ENCODE measurements around the gene ZNF783.
"Not testable (repeated sequence)": the region's sequence is repeated elsewhere in the genome, so short reads cannot be mapped to it uniquely, and the experiment has no call there.

Gene ZNF783

GRCh38 chr7:149306854-149307253 is 44.9 kb downstream of the ZNF783 start:
- no peak for DNase-seq

GRCh38 chr7:149307775-149308501 is 45.9 kb downstream of the ZNF783 start:
- no peak for DNase-seq

DNA sequence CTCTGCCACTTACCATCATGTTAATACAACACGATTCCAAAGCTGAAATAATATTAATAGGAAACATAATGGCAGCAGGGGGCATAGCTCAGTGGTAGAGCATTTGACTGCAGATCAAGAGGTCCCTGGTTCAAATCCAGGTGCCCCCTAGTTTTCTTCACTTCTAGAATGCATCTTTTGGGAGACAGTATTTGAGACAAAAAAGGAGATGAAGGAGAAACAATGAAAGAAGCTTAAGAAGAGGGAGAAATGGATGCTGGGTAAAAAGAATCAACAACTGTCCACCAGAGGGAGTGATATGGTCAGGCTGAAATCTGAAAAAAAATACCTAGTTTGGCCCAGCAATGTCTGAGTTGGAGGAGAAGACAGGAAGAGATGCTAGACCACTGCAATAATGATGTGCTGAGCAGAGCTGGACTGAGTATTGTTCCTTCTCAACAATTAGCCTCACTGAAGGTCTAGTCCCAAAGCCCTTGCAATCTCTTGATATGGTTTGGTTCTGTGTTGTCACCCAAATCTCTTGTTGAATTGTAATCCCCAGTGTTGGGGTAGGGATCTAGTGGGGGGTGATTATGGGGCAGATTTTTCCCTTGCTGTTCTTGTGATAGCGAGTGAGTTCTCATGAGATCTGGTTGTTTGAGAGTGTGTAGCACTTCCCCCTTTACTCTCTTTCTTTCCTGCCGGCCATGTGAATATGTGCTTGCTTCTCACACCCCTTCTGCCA is 48.3 kb downstream of the ZNF783 start:
- peak in 1 of 2 experiments; percentile 64 for DNase-seq

DNA sequence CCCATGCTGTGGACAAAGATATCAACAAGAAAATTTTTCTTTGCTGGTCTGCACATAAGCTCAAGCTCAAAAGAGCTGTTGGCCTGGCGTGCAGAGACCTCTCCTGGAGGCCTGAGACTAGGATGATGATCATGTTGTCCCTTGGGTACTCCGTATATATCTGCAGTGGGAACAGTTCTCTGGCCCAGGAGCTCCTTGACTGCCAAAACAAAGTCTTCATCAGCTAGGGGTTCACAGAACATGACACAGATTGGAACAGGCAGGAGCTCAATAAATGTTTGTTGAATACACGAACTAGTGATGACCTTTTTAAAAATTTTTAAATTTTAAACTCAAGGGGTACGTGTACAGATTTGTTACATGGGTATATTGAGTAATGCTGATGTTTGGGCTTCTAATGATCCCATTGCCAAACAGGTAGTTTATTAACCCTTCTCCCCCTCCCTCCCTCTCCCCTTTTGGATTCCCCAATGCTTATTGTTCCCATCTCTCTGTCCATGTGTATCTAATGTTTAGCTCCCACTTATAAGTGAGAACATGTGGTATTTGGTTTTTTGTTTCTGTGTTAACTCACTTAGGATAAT is 49.1 kb downstream of the ZNF783 start:
- DNase-seq = no peak

DNA sequence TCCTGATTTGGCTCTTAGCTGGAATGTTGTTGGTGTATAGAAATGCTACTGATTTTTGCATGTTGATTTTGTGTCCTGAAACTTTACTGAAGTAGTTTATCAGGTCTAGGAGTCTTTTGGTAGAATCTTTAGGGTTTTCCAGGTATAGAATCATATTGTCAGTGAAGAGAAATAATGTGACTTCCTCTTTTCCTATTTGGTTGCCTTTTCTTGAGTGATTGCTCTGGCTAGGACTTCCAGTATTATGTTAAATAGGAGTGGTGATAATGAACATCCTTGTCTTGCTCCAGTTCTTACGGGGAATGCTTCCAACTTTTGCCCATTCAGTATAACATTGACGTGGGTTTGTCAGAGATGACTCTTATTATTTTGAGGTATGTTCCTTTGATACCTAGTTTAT is 52.0 kb downstream of the ZNF783 start:
- DNase-seq = no peak

GRCh38 chr7:149316606-149317005 is 54.6 kb downstream of the ZNF783 start:
- DNase-seq = no peak

GRCh38 chr7:149317496-149317895 is 55.5 kb downstream of the ZNF783 start:
- DNase-seq = no peak

GRCh38 chr7:149317986-149318672 is 56.1 kb downstream of the ZNF783 start:
- DNase-seq = no peak

- DNase-seq = no peak
Observed at GRCh38 chr7:149319376-149319775, 57.4 kb downstream of the ZNF783 start.

GRCh38 chr7:149320313-149321124 is 58.5 kb downstream of the ZNF783 start:
- DNase-seq = no peak

- DNase-seq = not testable (repeated sequence)
Observed at GRCh38 chr7:149321125-149321905, 59.3 kb downstream of the ZNF783 start.

DNA sequence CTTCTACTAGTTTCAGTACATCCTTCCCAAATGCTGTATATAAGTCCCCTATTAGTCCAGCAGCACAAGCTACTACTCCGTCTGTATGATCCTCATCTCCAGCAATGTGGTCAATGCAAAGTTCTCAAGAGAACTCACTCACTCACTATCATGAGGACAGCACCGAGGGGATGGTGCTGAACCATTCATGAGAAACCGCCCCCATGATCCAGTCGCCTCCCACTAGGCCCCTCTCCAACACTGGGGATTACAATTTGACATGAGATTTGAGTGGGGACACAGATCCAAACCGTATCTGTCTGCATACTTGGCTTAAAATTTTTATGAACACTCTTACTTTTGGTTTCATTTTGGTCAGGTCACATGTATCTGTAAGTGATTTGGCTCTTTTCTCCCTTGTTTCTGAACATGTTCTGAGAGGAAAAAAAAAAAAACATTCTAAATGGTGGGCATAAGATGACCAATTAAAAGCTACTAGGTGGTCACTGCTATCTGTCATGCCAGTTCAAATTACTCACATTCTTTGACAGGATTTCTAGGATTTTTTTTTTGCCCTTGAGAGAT is 60.1 kb downstream of the ZNF783 start:
- no peak for DNase-seq

- DNase-seq = no peak
Observed at GRCh38 chr7:149322737-149323136, 60.7 kb downstream of the ZNF783 start.

DNA sequence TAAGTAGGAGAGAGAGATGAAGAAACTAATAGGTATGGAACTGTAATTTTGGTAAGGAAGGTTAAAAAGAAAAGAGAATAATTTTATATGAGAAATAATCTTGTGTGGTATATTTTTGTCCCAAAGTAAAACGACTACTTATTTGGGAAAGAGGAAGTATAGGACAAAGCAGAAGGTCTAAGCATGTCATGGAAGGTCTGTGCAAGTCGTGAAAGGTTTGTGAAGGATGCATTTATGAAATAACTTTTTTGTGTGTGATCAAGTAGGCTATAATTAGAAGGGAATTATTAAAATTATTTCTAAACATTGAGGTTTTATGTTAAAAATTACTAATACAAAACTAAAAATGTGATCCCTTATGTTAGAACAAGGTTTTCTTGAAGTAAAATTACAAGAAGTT is 63.3 kb downstream of the ZNF783 start:
- DNase-seq = no peak

GRCh38 chr7:149329265-149329664 is 67.3 kb downstream of the ZNF783 start:
- DNase-seq = no peak

DNA sequence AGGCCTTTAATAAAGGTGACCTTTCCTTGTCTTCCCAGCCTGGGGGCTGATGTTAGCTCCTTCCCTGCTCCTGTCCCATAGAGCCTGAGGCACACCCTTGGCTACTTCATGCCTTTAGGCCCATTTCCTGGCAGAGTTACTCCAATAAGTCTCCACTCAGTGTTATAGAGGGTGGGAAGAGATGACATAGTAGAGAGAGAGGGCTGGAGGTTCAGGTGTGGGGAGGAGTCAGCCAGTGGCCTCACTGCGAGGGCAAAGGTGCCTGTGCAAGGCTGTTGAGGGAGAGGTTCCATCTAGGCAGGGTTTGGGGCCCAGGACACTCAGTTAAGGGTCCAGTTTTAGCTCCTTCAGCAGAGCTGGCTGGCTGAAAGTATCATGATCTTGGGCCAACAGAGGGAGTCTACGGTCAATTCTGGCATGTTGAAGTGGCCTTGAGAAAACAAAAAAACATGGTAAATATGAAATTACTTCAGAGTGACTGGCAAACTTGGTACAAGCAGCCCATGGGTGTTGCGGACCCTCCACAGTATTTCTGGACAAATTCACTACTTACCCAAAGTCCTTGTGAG is 67.9 kb downstream of the ZNF783 start:
- DNase-seq = no peak

DNA sequence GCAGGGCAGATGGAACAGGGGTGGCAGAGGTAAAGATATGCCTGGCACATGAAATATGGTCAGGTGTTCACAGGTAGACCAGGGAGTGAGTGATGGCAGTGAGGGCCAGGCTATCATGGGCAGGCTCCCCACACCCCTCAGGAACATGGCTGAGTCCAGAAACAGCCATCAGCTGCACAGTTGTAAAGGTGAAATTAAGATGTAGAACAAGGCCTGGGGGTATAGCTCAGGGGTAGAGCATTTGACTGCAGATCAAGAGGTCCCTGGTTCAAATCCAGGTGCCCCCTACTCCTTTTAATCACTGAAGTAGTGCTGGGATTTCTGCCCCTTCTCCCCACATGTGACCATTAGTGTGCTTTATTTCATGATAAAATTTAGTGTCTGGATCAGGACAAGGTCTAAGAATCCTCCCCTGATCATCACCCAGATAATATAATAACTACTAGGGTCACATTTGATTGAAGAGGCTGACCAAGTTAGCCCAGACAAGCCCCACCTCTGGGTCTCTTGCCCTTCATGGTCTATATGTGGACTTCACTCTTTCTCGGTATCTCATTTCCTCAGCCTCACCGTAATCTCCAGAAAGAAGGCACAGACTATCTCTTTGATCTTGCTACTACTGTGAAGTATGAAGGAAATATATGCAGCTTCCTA is 69.0 kb downstream of the ZNF783 start:
- peak in 1 of 2 experiments; percentile 6 for DNase-seq

DNA sequence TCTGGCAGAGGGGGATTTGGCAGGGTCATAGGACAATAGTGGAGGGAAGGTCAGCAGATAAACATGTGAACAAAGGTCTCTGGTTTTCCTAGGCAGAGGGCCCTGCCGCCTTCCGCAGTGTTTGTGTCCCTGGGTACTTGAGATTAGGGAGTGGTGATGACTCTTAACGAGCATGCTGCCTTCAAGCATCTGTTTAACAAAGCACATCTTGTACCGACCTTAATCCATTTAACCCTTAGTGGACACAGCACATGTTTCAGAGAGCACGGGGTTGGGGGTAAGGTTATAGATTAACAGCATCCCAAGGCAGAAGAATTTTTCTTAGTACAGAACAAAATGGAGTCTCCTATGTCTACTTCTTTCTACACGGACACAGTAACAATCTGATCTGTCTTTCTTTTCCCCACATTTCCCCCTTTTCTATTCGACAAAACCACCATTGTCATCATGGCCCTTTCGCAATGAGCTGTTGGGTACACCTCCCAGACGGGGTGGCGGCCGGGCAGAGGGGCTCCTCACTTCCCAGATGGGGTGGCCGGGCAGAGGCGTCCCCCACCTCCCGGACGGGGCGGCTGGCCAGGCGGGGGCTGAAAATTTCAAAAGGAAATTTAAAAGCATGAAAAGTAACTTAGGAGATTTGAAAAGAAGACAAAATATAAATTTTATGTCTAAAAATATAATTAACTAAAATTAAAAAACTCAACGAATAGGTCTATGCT is 70.8 kb downstream of the ZNF783 start:
- not testable (repeated sequence) for DNase-seq

DNA sequence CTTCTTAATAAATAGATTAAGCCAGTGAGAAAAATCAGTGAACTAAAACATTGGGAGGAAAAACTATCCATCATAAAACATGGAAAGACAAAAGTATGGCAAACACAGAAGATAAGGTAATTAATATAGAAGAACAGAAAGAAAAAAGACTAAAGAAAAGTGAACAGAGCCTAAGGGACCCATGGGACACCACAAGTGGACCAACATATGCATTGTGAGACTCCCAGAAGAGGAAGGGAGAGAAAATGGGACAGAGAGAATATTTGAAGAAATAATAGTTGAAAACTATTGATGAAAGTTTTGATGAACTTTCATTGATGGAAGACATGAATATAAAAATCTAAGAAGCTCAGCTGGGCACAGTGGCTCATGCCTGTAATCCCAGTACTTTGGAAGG is 71.3 kb downstream of the ZNF783 start:
- no peak for DNase-seq

DNA sequence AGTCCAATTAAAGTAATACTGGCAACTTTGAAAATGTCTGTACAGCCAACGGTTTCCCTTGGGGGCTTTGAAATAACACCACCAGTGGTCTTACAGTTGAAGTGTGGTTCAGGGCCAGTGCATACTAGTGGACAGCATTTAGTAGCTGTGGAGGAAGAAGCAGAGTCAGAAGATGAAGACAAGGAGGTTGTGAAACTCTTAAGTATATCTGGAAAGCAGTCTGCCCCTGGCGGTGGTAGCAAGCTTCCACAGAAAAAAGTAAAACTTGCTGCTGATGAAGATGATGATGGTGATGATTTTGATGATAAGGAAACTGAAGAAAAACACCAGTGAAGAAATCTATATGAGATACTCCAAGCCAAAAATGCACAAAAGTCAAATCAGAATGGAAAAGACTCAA is 72.2 kb downstream of the ZNF783 start:
- no peak for DNase-seq

Data from NCI-H446 (cell line).